ENCODE data around the gene KLK11.

The KLK11 gene

GRCh38 chr19:51036519-51036918 lies 10.1 kb upstream of the KLK11 start:
- Histone ChIP-seq H3K4me3 (ENCODE audit: low read depth in 1 of 2, low read length in 1 of 2) (no peak overlapping the region), H3K27ac (no peak overlapping the region), H3K9me3 (no peaks in the 10 kb centered on the region), H3K4me1 (ENCODE audit: control insufficient read depth in 1 of 2, insufficient read depth in 1 of 2, low read depth in 1 of 2, low read length in 1 of 2) (no peaks in the 10 kb centered on the region), H3K27me3 (peaks cover 16% of the 10 kb centered on the region), H3K36me3 (no peaks in the 10 kb centered on the region)
- no peak for TF ChIP-seq CTCF (IDR thresholded peaks at IDR 0.05)

GRCh38 chr19:51034704-51035103 lies 8.3 kb upstream of the KLK11 start, which contains the start of gene KLK12:
Gene KLK12, minus strand, starts transcription at chr19:51035002. Its CDS starts 381 bp downstream, at chr19:51034621.
- Histone ChIP-seq H3K4me1 (ENCODE audit: control insufficient read depth in 1 of 2, insufficient read depth in 1 of 2, low read depth in 1 of 2, low read length in 1 of 2) (no peaks in the 10 kb centered on the region), H3K27me3 (peaks cover 16% of the 10 kb centered on the region), H3K36me3 (no peaks in the 10 kb centered on the region), H3K27ac (no peak within 1 kb of the TSS), H3K4me3 (ENCODE audit: low read depth in 1 of 2, low read length in 1 of 2) (no peak within 1 kb of the TSS), H3K9me3 (no peaks in the 10 kb centered on the region)
- TF ChIP-seq CTCF (IDR thresholded peaks at IDR 0.05): no peak

GRCh38 chr19:51031880-51032225 lies 5.4 kb upstream of the KLK11 start:
- TF ChIP-seq CTCF (IDR thresholded peaks at IDR 0.05): no peak
- no peaks in the 10 kb centered on the region for H3K36me3 ChIP-seq
- peaks cover 34% of the 10 kb centered on the region for H3K27me3 ChIP-seq
- no peak overlapping the region for H3K27ac ChIP-seq
- no peaks in the 10 kb centered on the region for H3K4me1 ChIP-seq (ENCODE audit: control insufficient read depth in 1 of 2, insufficient read depth in 1 of 2, low read depth in 1 of 2, low read length in 1 of 2)
- H3K4me3 ChIP-seq (ENCODE audit: low read depth in 1 of 2, low read length in 1 of 2): no peak overlapping the region
- no peaks in the 10 kb centered on the region for H3K9me3 ChIP-seq

GRCh38 chr19:51031220-51031879 lies 4.9 kb upstream of the KLK11 start:
- H3K4me3 ChIP-seq (ENCODE audit: low read depth in 1 of 2, low read length in 1 of 2): no peak overlapping the region

GRCh38 chr19:51030631-51031030 lies 4.2 kb upstream of the KLK11 start:
- H3K36me3 ChIP-seq: no peaks in the 10 kb centered on the region
- H3K27ac ChIP-seq: no peak overlapping the region
- no peaks in the 10 kb centered on the region for H3K4me1 ChIP-seq (ENCODE audit: control insufficient read depth in 1 of 2, insufficient read depth in 1 of 2, low read depth in 1 of 2, low read length in 1 of 2)
- TF ChIP-seq CTCF (IDR thresholded peaks at IDR 0.05): no peak
- no peaks in the 10 kb centered on the region for H3K9me3 ChIP-seq
- H3K4me3 ChIP-seq (ENCODE audit: low read depth in 1 of 2, low read length in 1 of 2): no peak overlapping the region
- H3K27me3 ChIP-seq: peaks cover 43% of the 10 kb centered on the region

More at GRCh38 chr19:51031220-51031879, 4.9 kb upstream of the KLK11 start:
- H3K27me3 ChIP-seq: peaks cover 39% of the 10 kb centered on the region
- no peaks in the 10 kb centered on the region for H3K36me3 ChIP-seq
- no peaks in the 10 kb centered on the region for H3K4me1 ChIP-seq (ENCODE audit: control insufficient read depth in 1 of 2, insufficient read depth in 1 of 2, low read depth in 1 of 2, low read length in 1 of 2)
- H3K9me3 ChIP-seq: no peaks in the 10 kb centered on the region
- H3K27ac ChIP-seq: no peak overlapping the region
- no peak for TF ChIP-seq CTCF (IDR thresholded peaks at IDR 0.05)
